Measurements from ENCODE around the gene CCDC88C.

Gene CCDC88C

DNA sequence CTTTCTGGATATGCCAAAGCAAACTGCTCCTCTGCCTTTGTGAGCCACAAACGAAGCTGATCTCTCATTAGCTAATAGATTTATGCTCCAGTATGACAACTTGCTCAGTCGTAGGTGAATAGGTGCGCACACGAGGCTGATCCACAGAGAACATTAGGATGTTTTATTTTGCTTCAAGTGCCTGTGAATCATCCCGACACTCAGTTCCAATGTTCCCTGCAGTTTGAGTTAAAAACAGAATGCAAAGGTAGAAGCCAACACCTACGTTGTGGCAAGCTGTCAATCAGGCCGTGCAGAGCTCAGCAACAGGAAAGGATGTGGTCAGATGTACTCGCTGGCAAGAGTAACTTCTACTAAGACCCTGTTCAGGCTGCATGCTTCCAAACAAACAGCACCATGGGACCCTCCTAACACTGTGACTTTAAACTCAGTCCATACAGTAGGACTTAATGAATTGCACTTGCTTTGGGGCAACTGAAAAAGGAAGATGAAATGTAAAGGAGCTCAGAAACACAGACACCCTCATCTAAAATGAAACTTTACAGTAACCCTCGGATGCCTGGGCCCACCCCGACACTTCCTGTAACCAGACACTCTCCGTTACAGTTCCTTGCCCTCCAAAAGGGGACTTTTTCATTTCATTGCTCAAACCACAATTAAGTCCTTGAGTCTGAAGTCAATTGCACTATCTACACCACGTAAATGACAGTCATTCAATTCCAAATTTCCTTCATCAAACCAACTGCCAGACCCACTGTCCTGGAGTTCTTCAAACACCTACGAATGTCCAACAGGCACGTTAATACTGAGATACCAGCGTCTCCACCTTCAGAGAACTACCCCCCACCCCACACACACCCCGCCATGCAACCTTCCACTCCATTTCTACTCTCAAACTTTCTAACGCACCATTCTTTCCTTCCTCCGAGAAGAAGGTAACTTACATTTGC is 1.6 kb downstream of the CCDC88C start:
- Histone ChIP-seq H3K4ac (ENCODE audit: low read depth, low read length) (no peak overlapping the region), H4K8ac (ENCODE audit: low read depth, low read length) (no peak overlapping the region), H3K36me3 (ENCODE audit: control insufficient read depth, insufficient read depth, low read length) (no peaks in the 10 kb centered on the region), H2AK5ac (ENCODE audit: low read length) (no peak overlapping the region), H3K4me2 (ENCODE audit: low read length) (peak overlapping the region; percentile 90), H3K79me1 (ENCODE audit: low read length) (peaks cover 12% of the 10 kb centered on the region), H3K23ac (ENCODE audit: low read length) (peak overlapping the region; percentile 11), H2BK15ac (replicated peaks; ENCODE audit: low read depth) (no peak overlapping the region), H3K79me2 (ENCODE audit: control insufficient read depth, insufficient read depth, low read length) (peaks cover 35% of the 10 kb centered on the region), H2BK5ac (ENCODE audit: low read length) (no peak overlapping the region), H3K18ac (ENCODE audit: low read length) (peak overlapping the region; percentile 95), H4K5ac (ENCODE audit: low read length) (no peak overlapping the region), H3K9ac (ENCODE audit: low read length) (peak overlapping the region; percentile 83), H2BK120ac (ENCODE audit: low read depth, low read length) (no peak overlapping the region), H3K27me3 (ENCODE audit: insufficient read depth, low read length, poor library complexity) (no peaks in the 10 kb centered on the region), H3K4me3 (ENCODE audit: low read length) (peak overlapping the region; percentile 80), H3K4me1 (ENCODE audit: control insufficient read depth, low read depth, low read length) (peaks cover 14% of the 10 kb centered on the region), H3K27ac (ENCODE audit: low read depth, low read length) (no peak overlapping the region), H3K56ac (ENCODE audit: low read length) (peak overlapping the region; percentile 91)
- no peak for DNase-seq
- no CpG with 5 or more reads among the region's 18 CpGs for WGBS (ENCODE audit: extremely low coverage, insufficient coverage, low lambda C conversion rate)

DNA sequence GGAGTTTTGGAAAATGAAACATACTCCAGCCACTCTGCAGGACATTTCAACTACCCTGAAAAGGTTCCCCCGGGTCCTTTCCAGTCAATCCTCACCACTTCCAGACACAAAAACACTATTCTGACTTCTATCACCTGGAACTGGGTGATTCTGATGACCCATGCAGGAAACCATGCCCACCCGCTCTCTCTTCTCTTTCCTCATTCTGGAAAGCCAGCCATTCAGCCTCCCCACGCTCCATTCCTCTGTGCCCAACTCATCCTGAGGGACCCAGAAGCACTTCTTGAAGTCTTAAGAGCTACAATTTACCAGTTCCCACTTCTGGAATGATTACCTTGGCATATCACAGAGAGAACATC is 3.2 kb downstream of the CCDC88C start:
- no peak overlapping the region for H2BK5ac ChIP-seq (ENCODE audit: low read length)
- H3K23ac ChIP-seq (ENCODE audit: low read length) = no peak overlapping the region
- no peaks in the 10 kb centered on the region for H3K36me3 ChIP-seq (ENCODE audit: control insufficient read depth, insufficient read depth, low read length)
- peaks cover 14% of the 10 kb centered on the region for H3K4me1 ChIP-seq (ENCODE audit: control insufficient read depth, low read depth, low read length)
- no peak overlapping the region for H2AK5ac ChIP-seq (ENCODE audit: low read length)
- H4K5ac ChIP-seq (ENCODE audit: low read length) = no peak overlapping the region
- H3K79me1 ChIP-seq (ENCODE audit: low read length) = peaks cover 13% of the 10 kb centered on the region
- H3K4me2 ChIP-seq (ENCODE audit: low read length) = no peak overlapping the region
- H3K18ac ChIP-seq (ENCODE audit: low read length) = no peak overlapping the region
- no CpG with 5 or more reads among the region's 3 CpGs for WGBS (ENCODE audit: extremely low coverage, insufficient coverage, low lambda C conversion rate)
- H3K79me2 ChIP-seq (ENCODE audit: control insufficient read depth, insufficient read depth, low read length) = peaks cover 46% of the 10 kb centered on the region
- no peak overlapping the region for H3K27ac ChIP-seq (ENCODE audit: low read depth, low read length)
- H2BK15ac ChIP-seq (replicated peaks; ENCODE audit: low read depth) = no peak overlapping the region
- H3K56ac ChIP-seq (ENCODE audit: low read length) = peak overlapping the region; percentile 31
- H3K4ac ChIP-seq (ENCODE audit: low read depth, low read length) = no peak overlapping the region
- no peak overlapping the region for H3K9ac ChIP-seq (ENCODE audit: low read length)
- H3K27me3 ChIP-seq (ENCODE audit: insufficient read depth, low read length, poor library complexity) = no peaks in the 10 kb centered on the region
- DNase-seq = no peak
- no peak overlapping the region for H3K4me3 ChIP-seq (ENCODE audit: low read length)
- no peak overlapping the region for H2BK120ac ChIP-seq (ENCODE audit: low read depth, low read length)
- no peak overlapping the region for H4K8ac ChIP-seq (ENCODE audit: low read depth, low read length)

DNA sequence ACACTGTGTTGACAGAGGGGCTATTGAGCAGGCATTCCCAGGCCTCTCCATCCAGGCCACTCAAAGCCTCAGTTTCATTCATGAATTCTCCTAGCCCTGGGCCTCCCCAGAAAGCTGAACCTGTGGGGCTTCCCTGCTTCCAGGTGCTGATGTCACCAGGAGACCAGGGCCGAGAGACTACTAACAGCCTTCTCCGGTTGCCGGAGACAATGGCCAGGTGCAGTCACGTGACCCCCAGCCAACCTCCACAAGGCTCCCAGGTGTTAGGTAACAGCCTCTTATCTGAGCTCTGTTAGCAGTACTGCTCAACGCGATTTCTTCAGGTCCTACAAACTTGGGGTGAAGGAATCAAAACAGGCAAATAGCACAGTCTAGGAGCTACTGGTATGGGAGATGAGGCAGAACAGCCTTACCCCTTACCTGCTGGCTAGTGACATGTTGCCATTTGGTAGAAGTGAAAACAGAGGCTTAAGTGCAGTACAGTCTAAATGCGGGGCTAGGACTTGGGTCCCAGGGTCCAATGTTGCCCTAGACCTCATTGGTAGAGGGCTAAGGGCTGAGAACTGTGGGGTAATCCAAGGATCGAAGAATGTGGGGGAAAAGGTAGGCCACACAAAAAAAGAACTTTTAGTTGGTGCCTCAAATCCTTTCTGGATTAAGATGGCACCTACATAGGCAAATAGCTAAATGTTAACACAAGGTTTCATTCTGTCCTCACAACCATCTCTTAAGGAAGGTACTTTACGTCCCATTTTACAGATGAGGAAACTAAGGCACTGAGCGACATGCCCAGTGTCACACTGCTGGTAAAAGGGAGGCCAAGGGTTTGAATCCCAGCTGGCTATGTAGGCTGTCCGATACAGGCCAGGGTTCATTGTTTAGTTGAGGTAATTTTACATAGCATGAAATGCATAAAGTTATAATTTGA is 3.8 kb downstream of the CCDC88C start:
- no peak overlapping the region for H3K4me3 ChIP-seq (ENCODE audit: low read length)
- H3K27me3 ChIP-seq (ENCODE audit: insufficient read depth, low read length, poor library complexity) = no peaks in the 10 kb centered on the region
- H3K18ac ChIP-seq (ENCODE audit: low read length) = no peak overlapping the region
- no peak overlapping the region for H3K23ac ChIP-seq (ENCODE audit: low read length)
- no peak overlapping the region for H2BK120ac ChIP-seq (ENCODE audit: low read depth, low read length)
- H3K4me2 ChIP-seq (ENCODE audit: low read length) = peak overlapping the region; percentile 1
- no peak overlapping the region for H4K8ac ChIP-seq (ENCODE audit: low read depth, low read length)
- no peak overlapping the region for H3K4ac ChIP-seq (ENCODE audit: low read depth, low read length)
- DNase-seq = peak; percentile 95
- H2AK5ac ChIP-seq (ENCODE audit: low read length) = no peak overlapping the region
- no peak overlapping the region for H2BK5ac ChIP-seq (ENCODE audit: low read length)
- H3K4me1 ChIP-seq (ENCODE audit: control insufficient read depth, low read depth, low read length) = peaks cover 14% of the 10 kb centered on the region
- H4K5ac ChIP-seq (ENCODE audit: low read length) = no peak overlapping the region
- H3K9ac ChIP-seq (ENCODE audit: low read length) = peak overlapping the region; percentile 30
- no CpG with 5 or more reads among the region's 11 CpGs for WGBS (ENCODE audit: extremely low coverage, insufficient coverage, low lambda C conversion rate)
- H3K27ac ChIP-seq (ENCODE audit: low read depth, low read length) = no peak overlapping the region
- no peak overlapping the region for H2BK15ac ChIP-seq (replicated peaks; ENCODE audit: low read depth)
- peaks cover 13% of the 10 kb centered on the region for H3K79me1 ChIP-seq (ENCODE audit: low read length)
- H3K56ac ChIP-seq (ENCODE audit: low read length) = peak overlapping the region; percentile 73
- H3K79me2 ChIP-seq (ENCODE audit: control insufficient read depth, insufficient read depth, low read length) = peaks cover 49% of the 10 kb centered on the region
- H3K36me3 ChIP-seq (ENCODE audit: control insufficient read depth, insufficient read depth, low read length) = no peaks in the 10 kb centered on the region

DNA sequence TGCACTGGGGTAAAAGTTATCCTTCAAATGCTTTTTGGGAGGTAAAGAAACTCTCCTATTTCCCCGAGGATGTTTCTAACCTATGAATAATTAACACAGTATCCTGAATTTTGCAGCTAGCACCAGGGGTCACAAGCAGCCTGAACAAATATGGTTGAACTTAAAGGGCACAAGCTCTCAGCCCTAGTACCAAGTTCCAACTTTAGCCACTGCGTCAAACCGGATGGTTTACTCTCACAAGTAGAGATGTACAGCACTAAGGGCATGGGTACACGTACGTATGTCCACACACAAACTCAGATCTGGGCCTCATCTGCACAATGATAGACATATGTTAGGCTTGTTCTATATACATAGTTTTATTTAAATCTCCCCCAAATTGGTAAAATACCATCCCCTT is 4.7 kb downstream of the CCDC88C start:
- H2BK120ac ChIP-seq (ENCODE audit: low read depth, low read length) = no peak overlapping the region
- no peak overlapping the region for H3K9ac ChIP-seq (ENCODE audit: low read length)
- no peak overlapping the region for H2AK5ac ChIP-seq (ENCODE audit: low read length)
- H3K27me3 ChIP-seq (ENCODE audit: insufficient read depth, low read length, poor library complexity) = no peaks in the 10 kb centered on the region
- no peak for DNase-seq
- H3K79me1 ChIP-seq (ENCODE audit: low read length) = peaks cover 19% of the 10 kb centered on the region
- no peak overlapping the region for H4K5ac ChIP-seq (ENCODE audit: low read length)
- no peak overlapping the region for H2BK5ac ChIP-seq (ENCODE audit: low read length)
- H3K56ac ChIP-seq (ENCODE audit: low read length) = peak overlapping the region; percentile 51
- H3K4me3 ChIP-seq (ENCODE audit: low read length) = no peak overlapping the region
- H3K18ac ChIP-seq (ENCODE audit: low read length) = no peak overlapping the region
- no peak overlapping the region for H3K4me2 ChIP-seq (ENCODE audit: low read length)
- H3K4ac ChIP-seq (ENCODE audit: low read depth, low read length) = no peak overlapping the region
- H3K23ac ChIP-seq (ENCODE audit: low read length) = no peak overlapping the region
- peaks cover 57% of the 10 kb centered on the region for H3K79me2 ChIP-seq (ENCODE audit: control insufficient read depth, insufficient read depth, low read length)
- peaks cover 14% of the 10 kb centered on the region for H3K4me1 ChIP-seq (ENCODE audit: control insufficient read depth, low read depth, low read length)
- H2BK15ac ChIP-seq (replicated peaks; ENCODE audit: low read depth) = no peak overlapping the region
- H3K36me3 ChIP-seq (ENCODE audit: control insufficient read depth, insufficient read depth, low read length) = peaks cover 3% of the 10 kb centered on the region
- WGBS (ENCODE audit: extremely low coverage, insufficient coverage, low lambda C conversion rate) = no CpG with 5 or more reads among the region's 5 CpGs
- no peak overlapping the region for H3K27ac ChIP-seq (ENCODE audit: low read depth, low read length)
- no peak overlapping the region for H4K8ac ChIP-seq (ENCODE audit: low read depth, low read length)

DNA sequence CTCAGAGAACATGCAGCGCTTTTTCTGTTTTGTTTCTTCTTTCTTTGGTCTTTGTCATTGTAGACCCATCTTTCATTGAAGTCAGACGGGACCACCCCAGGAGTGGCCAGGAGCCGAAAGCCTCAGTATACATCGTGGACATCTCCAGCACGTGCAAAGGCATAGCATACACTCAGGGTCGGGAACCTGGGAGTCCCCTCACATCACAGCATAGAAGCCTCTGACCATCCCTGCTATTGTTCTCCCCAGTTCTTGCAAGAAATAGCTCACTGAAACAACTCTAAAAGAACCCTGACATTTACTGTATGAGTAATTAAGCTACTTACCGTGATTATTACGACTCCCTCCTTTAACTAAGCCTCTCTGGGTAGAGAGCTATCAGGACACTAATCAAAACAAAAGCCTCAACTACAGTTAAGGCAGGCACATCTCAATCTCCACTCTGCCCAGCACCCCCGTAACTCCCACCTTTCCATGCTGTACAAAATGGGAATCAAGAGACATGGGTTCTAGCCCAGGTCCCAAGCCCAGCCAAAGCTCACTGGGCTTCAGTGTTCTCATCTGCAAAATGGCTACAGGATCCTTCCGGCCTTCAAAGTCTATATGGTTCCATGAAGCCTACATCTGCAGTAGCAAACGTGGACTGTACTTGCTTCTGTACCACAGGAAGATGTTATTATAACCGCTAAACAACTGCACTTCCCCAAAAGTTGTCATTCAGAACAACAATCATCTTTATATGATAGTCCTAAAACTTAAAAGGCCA is 6.7 kb downstream of the CCDC88C start:
- Histone ChIP-seq H2AK5ac (ENCODE audit: low read length) (no peak overlapping the region), H3K4ac (ENCODE audit: low read depth, low read length) (no peak overlapping the region), H3K27ac (ENCODE audit: low read depth, low read length) (no peak overlapping the region)

More for the DNA sequence above, 6.7 kb downstream of the CCDC88C start:
- no peak overlapping the region for H3K18ac ChIP-seq (ENCODE audit: low read length)
- no peak overlapping the region for H4K5ac ChIP-seq (ENCODE audit: low read length)
- H2BK5ac ChIP-seq (ENCODE audit: low read length) = no peak overlapping the region
- no peak overlapping the region for H3K4me3 ChIP-seq (ENCODE audit: low read length)
- peak overlapping the region; percentile 66 for H3K23ac ChIP-seq (ENCODE audit: low read length)
- H3K56ac ChIP-seq (ENCODE audit: low read length) = peak overlapping the region; percentile 49
- H3K4me1 ChIP-seq (ENCODE audit: control insufficient read depth, low read depth, low read length) = peaks cover 10% of the 10 kb centered on the region
- H3K79me2 ChIP-seq (ENCODE audit: control insufficient read depth, insufficient read depth, low read length) = peaks cover 64% of the 10 kb centered on the region
- H3K79me1 ChIP-seq (ENCODE audit: low read length) = peaks cover 19% of the 10 kb centered on the region
- no peak for DNase-seq
- no peak overlapping the region for H3K4me2 ChIP-seq (ENCODE audit: low read length)
- no CpG with 5 or more reads among the region's 12 CpGs for WGBS (ENCODE audit: extremely low coverage, insufficient coverage, low lambda C conversion rate)
- H3K27me3 ChIP-seq (ENCODE audit: insufficient read depth, low read length, poor library complexity) = no peaks in the 10 kb centered on the region
- no peak overlapping the region for H3K9ac ChIP-seq (ENCODE audit: low read length)
- H2BK120ac ChIP-seq (ENCODE audit: low read depth, low read length) = no peak overlapping the region
- no peak overlapping the region for H4K8ac ChIP-seq (ENCODE audit: low read depth, low read length)
- no peak overlapping the region for H2BK15ac ChIP-seq (replicated peaks; ENCODE audit: low read depth)
- H3K36me3 ChIP-seq (ENCODE audit: control insufficient read depth, insufficient read depth, low read length) = peaks cover 4% of the 10 kb centered on the region
